ENCODE data around the gene MTCL1. TPM values are rescaled to one million over a fixed set of nuclear protein-coding genes. Genes with fewer than 3 reads are reported as not detected.

The MTCL1 gene
- total RNA-seq, 1 experiment from 2014 or later: 22.7 TPM

GRCh38 chr18:8681196-8681595 lies 24.2 kb upstream of the MTCL1 start:
- no peaks in the 10 kb centered on the region for H3K36me3 ChIP-seq (ENCODE audit: control insufficient read depth in 1 of 2, insufficient read depth in 2 of 2, low read length in 2 of 2)
- H3K27ac ChIP-seq (ENCODE audit: low read depth, low read length): no peak overlapping the region
- TF ChIP-seq, protein P1, sequence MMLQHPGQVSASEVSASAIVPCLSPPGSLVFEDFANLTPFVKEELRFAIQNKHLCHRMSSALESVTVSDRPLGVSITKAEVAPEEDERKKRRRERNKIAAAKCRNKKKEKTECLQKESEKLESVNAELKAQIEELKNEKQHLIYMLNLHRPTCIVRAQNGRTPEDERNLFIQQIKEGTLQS (IDR thresholded peaks at IDR 0.05): no peak
- no peak for TF ChIP-seq CBX3 (IDR thresholded peaks at IDR 0.05; ENCODE audit: low read depth)
- TF ChIP-seq RAD21 (IDR thresholded peaks at IDR 0.05; ENCODE audit: low read depth): no peak
- no peak for TF ChIP-seq EGR1 (IDR thresholded peaks at IDR 0.05; ENCODE audit: low read depth)
- no peak for TF ChIP-seq EZH2phosphoT487 (IDR thresholded peaks at IDR 0.05; ENCODE audit: borderline replicate concordance)
- TF ChIP-seq REST (IDR thresholded peaks at IDR 0.05; ENCODE audit: low read depth): no peak
- no peak for TF ChIP-seq ZFX (IDR thresholded peaks at IDR 0.05)
- no peak for TF ChIP-seq FOSL1 (IDR thresholded peaks at IDR 0.05; ENCODE audit: low read depth)
- TF ChIP-seq JUND (IDR thresholded peaks at IDR 0.05): no peak
- TF ChIP-seq, protein P2, sequence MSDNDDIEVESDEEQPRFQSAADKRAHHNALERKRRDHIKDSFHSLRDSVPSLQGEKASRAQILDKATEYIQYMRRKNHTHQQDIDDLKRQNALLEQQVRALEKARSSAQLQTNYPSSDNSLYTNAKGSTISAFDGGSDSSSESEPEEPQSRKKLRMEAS (IDR thresholded peaks at IDR 0.05): no peak
- TF ChIP-seq ZNF274 (IDR thresholded peaks at IDR 0.05; ENCODE audit: low read depth, low read length): no peak
- TF ChIP-seq SRF (IDR thresholded peaks at IDR 0.05; ENCODE audit: low read depth): no peak
- TF ChIP-seq SIN3A (IDR thresholded peaks at IDR 0.05; ENCODE audit: low read depth): no peak
- TF ChIP-seq, protein P3, sequence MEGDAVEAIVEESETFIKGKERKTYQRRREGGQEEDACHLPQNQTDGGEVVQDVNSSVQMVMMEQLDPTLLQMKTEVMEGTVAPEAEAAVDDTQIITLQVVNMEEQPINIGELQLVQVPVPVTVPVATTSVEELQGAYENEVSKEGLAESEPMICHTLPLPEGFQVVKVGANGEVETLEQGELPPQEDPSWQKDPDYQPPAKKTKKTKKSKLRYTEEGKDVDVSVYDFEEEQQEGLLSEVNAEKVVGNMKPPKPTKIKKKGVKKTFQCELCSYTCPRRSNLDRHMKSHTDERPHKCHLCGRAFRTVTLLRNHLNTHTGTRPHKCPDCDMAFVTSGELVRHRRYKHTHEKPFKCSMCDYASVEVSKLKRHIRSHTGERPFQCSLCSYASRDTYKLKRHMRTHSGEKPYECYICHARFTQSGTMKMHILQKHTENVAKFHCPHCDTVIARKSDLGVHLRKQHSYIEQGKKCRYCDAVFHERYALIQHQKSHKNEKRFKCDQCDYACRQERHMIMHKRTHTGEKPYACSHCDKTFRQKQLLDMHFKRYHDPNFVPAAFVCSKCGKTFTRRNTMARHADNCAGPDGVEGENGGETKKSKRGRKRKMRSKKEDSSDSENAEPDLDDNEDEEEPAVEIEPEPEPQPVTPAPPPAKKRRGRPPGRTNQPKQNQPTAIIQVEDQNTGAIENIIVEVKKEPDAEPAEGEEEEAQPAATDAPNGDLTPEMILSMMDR (IDR thresholded peaks at IDR 0.05 in 2 of 3, conservative IDR thresholded peaks at IDR 0.05 in 1 of 3; ENCODE audit: borderline replicate concordance in 1 of 3, insufficient read depth in 1 of 3, low read depth in 2 of 3, low read length in 2 of 3): no peak
- no peak for TF ChIP-seq CEBPB (IDR thresholded peaks at IDR 0.05; ENCODE audit: low read depth)
- H3K27me3 ChIP-seq (ENCODE audit: insufficient read depth, low read length): no peaks in the 10 kb centered on the region
- DNase-seq (ENCODE audit: low read depth, low spot score): no peak
- H3K9me2 ChIP-seq (ENCODE audit: insufficient read depth): no peaks in the 10 kb centered on the region
- no TSS peak for BruUV-seq (replicated peaks)
- intact Hi-C loops (cut with micrococcal nuclease): no loop called here
- H3K4me3 ChIP-seq (replicated peaks in 1 of 2; ENCODE audit: low read depth in 1 of 2, low read length in 2 of 2): no peak overlapping the region
- ATAC-seq: no peak
- H4K20me1 ChIP-seq (ENCODE audit: insufficient read depth): no peaks in the 10 kb centered on the region
- peaks cover 0 to 6% of the 10 kb centered on the region in 2 experiments; a peak in 1 of 4 replicates for H3K4me1 ChIP-seq (ENCODE audit: control insufficient read depth in 1 of 2, insufficient read depth in 2 of 2, low read length in 2 of 2)
- RAD21 ChIA-PET (ENCODE audit: low non-redundant PET in 1 of 2, low total read pairs in 2 of 2, uncharacterized antibody in 2 of 2, unreplicated experiment in 2 of 2): no interaction called here
- CTCF ChIA-PET: no interaction called here
- H3K79me2 ChIP-seq (ENCODE audit: insufficient read depth, low read length): no peaks in the 10 kb centered on the region
- POLR2A ChIA-PET: no interaction called here
- no peak overlapping the region for H3K9ac ChIP-seq (ENCODE audit: low read length)
- H3K4me2 ChIP-seq (ENCODE audit: low read length): no peak overlapping the region
- H3K9me3 ChIP-seq (ENCODE audit: control insufficient read depth in 1 of 2, insufficient read depth in 1 of 2, low read depth in 1 of 2, low read length in 2 of 2): no peaks in the 10 kb centered on the region
- H2AFZ ChIP-seq (ENCODE audit: low read depth, low read length, poor library complexity, severe bottlenecking): no peak overlapping the region

Data from HCT116 (cell line).